AG04450 (cell line): ENCODE results near the gene RAMP3. TPM values are rescaled to one million over a fixed set of nuclear protein-coding genes. Genes with fewer than 3 reads are reported as not detected.

Experiments used
- CTCF ChIA-PET: fragments of 300-600, 350-600 bp; formaldehyde crosslinking; extraction: SDS; loops from one replicate; lab custom pipeline; 2022; ENCODE audit warnings: antibody characterized with exemption, inconsistent platforms; lab: Charles Lee
- POLR2A ChIA-PET: fragments of 350-600 bp; formaldehyde crosslinking; extraction: SDS; loops from one replicate; lab custom pipeline; 2021; ENCODE audit warnings: antibody characterized with exemption, inconsistent platforms; lab: Yijun Ruan, JAX
- DNase-seq: peaks from one replicate; pipeline ENCODE4 v3.0.0-alpha.2; 2011; ENCODE audit warnings: low read depth, low spot score
- H3K27ac ChIP-seq: one replicate; pipeline ENCODE4 v1.5.1; 2012; ENCODE audit warnings: low read depth, low read length, control low read depth
- H3K27me3 ChIP-seq: one replicate; pipeline ENCODE4 v1.6.0; 2012; ENCODE audit warnings: low read length; ENCODE audit not compliant: control insufficient read depth, insufficient read depth
- H3K4me3 ChIP-seq: 2 replicates; pipeline ENCODE4 v1.5.1; 2011; ENCODE audit warnings: mild to moderate bottlenecking, low read depth, low read length, control low read depth
- H3K9me3 ChIP-seq: 2 replicates; pipeline ENCODE4 v1.5.1; 2012; ENCODE audit warnings: low read length; ENCODE audit not compliant: control insufficient read depth, insufficient read depth
- CTCF ChIP-seq: IDR thresholded peaks from 2 replicates; pipeline ENCODE4 v1.5.1; 2011; ENCODE audit warnings: low read depth, low read length, control low read depth, inconsistent platforms
- polyA plus RNA-seq: library from polyadenylated mRNA; depleted of rRNA; stranded (reverse); fragments of >200 nt; gene quantifications from 2 replicates; pipeline ENCODE4 v1.2.3, GENCODE V29; 2011

The RAMP3 gene
- polyA plus RNA-seq, 1 experiment, result not detected

DNA sequence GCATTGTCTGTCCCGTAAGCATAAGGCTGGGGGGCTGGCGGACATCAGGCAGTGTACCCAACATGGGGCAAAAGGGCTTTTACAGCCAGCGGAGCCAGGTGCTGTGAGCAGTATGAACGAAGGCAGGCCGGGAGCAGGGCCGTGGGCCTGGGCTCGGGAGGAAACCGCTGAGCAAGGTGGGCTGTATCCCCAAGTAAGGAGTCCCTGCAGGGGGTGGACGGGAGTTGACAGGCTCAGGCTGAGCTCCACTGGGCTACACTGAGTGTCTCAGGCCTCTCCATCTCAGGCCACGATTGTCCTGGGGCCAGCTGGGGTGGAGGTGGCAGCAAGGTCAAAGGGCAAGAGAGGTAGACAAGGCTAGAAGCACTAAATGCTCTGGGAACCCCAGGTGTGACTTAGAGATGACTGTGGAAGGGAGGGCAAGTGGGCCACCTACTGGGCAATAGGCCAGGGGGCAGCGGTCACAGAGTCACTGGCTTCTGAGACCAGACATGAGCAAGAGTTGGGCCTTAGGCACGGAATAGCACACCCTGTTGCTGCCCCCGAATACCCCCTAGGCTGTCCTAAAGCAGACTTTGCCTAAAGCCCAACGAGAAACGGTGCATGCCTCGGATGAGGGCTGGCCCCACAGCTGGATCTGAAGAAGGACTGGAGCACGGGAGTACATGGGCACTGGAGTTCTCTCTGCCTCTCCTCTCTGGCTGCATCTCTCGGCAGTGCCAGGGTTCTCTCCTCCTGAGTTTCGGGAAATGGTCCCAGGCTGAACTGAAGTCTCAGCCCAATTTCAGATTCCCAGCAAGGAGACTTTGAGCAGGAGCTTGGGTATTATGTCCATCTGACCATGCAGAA, 10.8 kb upstream of the RAMP3 start:
- no peak for DNase-seq
- Histone ChIP-seq H3K4me3 (no peak overlapping the region), H3K9me3 (no peaks in the 10 kb centered on the region; the same call in 1 of the 2 replicates), H3K27me3 (peaks cover 55% of the 10 kb centered on the region), H3K27ac (no peak overlapping the region)
- ChIA-PET POLR2A (no interaction called here), CTCF (interaction anchor here (1.5 kb wide), 1 partner anchor 11 kb away, joined by 5 read pairs; no protein-coding TSS in a partner anchor)
- TF ChIP-seq CTCF, result no peak

GRCh38 chr7:45147858-45148652, 9.5 kb upstream of the RAMP3 start:
- H3K4me3 ChIP-seq, result no peak overlapping the region
- POLR2A ChIA-PET, result no interaction called here
- TF ChIP-seq CTCF, result no peak
- no peak for DNase-seq
- no peaks in the 10 kb centered on the region; the same call in 1 of the 2 replicates for H3K9me3 ChIP-seq
- peaks cover 52% of the 10 kb centered on the region for H3K27me3 ChIP-seq
- no peak overlapping the region for H3K27ac ChIP-seq
- CTCF ChIA-PET, result interaction anchor here (1.5 kb wide), 1 partner anchor 12 kb away, joined by 5 read pairs; no protein-coding TSS in a partner anchor

GRCh38 chr7:45148653-45148973, 9.0 kb upstream of the RAMP3 start:
- POLR2A ChIA-PET, result no interaction called here
- CTCF ChIA-PET, result no interaction called here
- no peaks in the 10 kb centered on the region; the same call in 1 of the 2 replicates for H3K9me3 ChIP-seq
- H3K4me3 ChIP-seq, result no peak overlapping the region
- H3K27me3 ChIP-seq, result peaks cover 51% of the 10 kb centered on the region
- TF ChIP-seq CTCF, result no peak
- DNase-seq, result no peak
- no peak overlapping the region for H3K27ac ChIP-seq

DNA sequence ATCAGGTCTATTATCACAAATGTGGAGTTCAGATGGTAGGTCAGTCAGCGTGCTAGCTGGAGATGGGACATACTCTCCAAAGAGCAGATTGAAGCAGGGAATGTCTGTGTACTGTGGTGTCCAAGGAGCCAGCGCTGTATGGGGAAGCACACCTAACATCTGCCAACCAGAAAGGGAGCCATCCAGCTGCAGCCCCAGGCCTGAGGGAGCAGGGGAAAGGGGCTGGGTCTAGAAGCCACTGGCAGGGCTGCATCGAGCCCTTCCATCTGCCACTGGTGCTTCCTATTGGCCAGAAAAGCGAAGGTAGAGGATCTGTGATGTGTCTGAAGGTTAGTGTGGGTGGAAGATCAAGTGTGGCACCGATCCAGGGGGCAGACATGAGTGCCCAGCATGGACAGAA, 8.0 kb upstream of the RAMP3 start:
- H3K9me3 ChIP-seq, result no peaks in the 10 kb centered on the region; the same call in 1 of the 2 replicates
- H3K27ac ChIP-seq, result no peak overlapping the region
- no peak for TF ChIP-seq CTCF
- CTCF ChIA-PET, result no interaction called here
- DNase-seq, result no peak
- POLR2A ChIA-PET, result no interaction called here
- H3K4me3 ChIP-seq, result no peak overlapping the region
- peaks cover 41% of the 10 kb centered on the region for H3K27me3 ChIP-seq

GRCh38 chr7:45150199-45150598, 7.4 kb upstream of the RAMP3 start:
- ChIA-PET POLR2A (interaction anchor here (0.6 kb wide), 1 partner anchor 341 kb away, joined by 8 read pairs; no protein-coding TSS in a partner anchor), CTCF (interaction anchor here (0.5 kb wide), 1 partner anchor 29 kb away, joined by 3 read pairs; no protein-coding TSS in a partner anchor)
- Histone ChIP-seq H3K9me3 (no peaks in the 10 kb centered on the region; the same call in 1 of the 2 replicates), H3K27ac (no peak overlapping the region), H3K4me3 (no peak overlapping the region), H3K27me3 (peaks cover 35% of the 10 kb centered on the region)
- DNase-seq, result no peak
- no peak for TF ChIP-seq CTCF
